ENCODE measurements around the gene CITED1. TPM values are rescaled to one million over a fixed set of nuclear protein-coding genes. Genes with fewer than 3 reads are reported as not detected.

Gene CITED1
- total and polyA plus RNA-seq, 12 donors = 0.50 to 13.5 (median 2.5) TPM; not detected in 5

DNA sequence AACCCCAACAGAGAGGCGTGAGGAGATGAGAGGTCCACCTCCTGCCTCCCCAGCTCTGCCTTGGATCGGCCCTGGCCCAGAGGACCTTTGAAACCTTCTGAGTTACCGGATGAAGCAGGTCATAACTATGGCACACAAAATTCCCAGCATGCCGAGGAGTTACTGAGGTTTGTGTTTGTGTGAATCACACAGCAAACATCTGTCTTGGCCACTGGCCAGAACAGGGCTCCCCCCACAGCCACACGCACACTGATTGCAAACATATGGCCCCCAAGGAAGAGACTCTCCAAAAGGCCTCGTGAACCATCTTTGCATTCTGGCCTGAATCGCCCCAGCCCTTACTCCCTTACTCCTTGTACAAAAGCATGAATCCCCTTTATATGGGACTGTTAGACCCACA, 47.5 kb downstream of the CITED1 start:
- Histone ChIP-seq H3K9me3 (replicated peaks in 1 of 3) (no peaks in the 10 kb centered on the region), H3K27ac (no peak overlapping the region), H3K27me3 (peaks cover 4% of the 10 kb centered on the region), H3K4me1 (replicated peaks in 1 of 2) (no peaks in the 10 kb centered on the region), H3K4me3 (no peak overlapping the region), H3K36me3 (replicated peaks in 1 of 2) (no peaks in the 10 kb centered on the region)
- DNase-seq = no peak
- TF ChIP-seq POLR2A (IDR thresholded peaks at IDR 0.05) = no peak
- TF ChIP-seq, protein P1, sequence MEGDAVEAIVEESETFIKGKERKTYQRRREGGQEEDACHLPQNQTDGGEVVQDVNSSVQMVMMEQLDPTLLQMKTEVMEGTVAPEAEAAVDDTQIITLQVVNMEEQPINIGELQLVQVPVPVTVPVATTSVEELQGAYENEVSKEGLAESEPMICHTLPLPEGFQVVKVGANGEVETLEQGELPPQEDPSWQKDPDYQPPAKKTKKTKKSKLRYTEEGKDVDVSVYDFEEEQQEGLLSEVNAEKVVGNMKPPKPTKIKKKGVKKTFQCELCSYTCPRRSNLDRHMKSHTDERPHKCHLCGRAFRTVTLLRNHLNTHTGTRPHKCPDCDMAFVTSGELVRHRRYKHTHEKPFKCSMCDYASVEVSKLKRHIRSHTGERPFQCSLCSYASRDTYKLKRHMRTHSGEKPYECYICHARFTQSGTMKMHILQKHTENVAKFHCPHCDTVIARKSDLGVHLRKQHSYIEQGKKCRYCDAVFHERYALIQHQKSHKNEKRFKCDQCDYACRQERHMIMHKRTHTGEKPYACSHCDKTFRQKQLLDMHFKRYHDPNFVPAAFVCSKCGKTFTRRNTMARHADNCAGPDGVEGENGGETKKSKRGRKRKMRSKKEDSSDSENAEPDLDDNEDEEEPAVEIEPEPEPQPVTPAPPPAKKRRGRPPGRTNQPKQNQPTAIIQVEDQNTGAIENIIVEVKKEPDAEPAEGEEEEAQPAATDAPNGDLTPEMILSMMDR (IDR thresholded peaks at IDR 0.05) = no peak
- WGBS, 4 donors = 75 to 84% (median 77%) methylated on average over 3 to 7 of the region's 7 CpGs
- intact Hi-C loops (cut with DNase I) = no loop called here

DNA sequence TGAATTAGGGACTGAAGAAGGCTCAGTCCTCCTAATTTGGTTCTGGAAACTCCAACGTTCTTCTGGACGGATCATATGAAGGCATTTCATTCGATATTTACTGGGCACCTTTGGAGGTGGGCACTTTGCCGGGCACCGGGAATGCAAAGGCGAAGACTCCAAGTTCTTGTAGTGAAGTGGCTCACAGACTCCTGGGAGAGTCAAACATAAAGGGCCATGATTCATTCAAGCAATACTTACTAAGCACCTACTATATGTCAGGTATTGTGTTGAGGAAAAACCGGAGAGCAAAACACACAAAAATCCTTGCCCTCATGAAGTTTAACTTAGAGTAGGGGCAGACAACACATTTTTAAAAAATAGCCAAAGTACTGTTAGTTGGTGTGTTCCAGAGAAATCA, 49.9 kb downstream of the CITED1 start:
- 82 to 95% (median 88%) methylated on average over 4 to 7 of the region's 7 CpGs for WGBS, 4 donors
- no peak for DNase-seq
- Histone ChIP-seq H3K36me3 (replicated peaks in 1 of 2) (no peaks in the 10 kb centered on the region), H3K9me3 (replicated peaks in 1 of 3) (no peaks in the 10 kb centered on the region), H3K27ac (no peak overlapping the region), H3K27me3 (peaks cover 13% of the 10 kb centered on the region), H3K4me3 (no peak overlapping the region), H3K4me1 (replicated peaks in 1 of 2) (no peaks in the 10 kb centered on the region)
- TF ChIP-seq, protein P1 (IDR thresholded peaks at IDR 0.05) = no peak
- no peak for TF ChIP-seq POLR2A (IDR thresholded peaks at IDR 0.05)
- intact Hi-C loops (cut with DNase I) = no loop called here

DNA sequence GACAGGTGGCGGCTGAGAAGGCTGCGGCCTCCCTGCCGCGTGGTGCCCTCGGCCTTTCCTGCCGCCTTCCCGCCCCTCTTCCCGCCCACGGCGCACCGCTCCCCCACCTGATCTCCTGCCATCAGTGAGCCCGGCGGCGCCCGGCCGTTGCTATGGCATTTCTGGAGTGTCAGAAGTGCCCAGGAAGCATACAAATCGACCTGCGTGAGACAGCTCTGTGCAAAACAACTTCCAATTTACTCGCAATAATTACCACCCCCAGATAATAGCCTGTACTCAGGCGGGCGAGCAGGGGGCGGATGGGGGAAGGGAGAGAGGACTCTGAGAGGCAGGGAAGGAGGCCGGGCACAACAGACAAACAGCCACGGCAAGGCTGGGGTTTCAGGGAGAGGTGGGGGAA, 50.3 kb downstream of the CITED1 start:
- WGBS, 4 donors = 27 to 45% (median 41%) methylated on average over 5 to 24 of the region's 24 CpGs
- H3K27me3 ChIP-seq = peaks cover 13% of the 10 kb centered on the region
- H3K9me3 ChIP-seq (replicated peaks in 1 of 3) = no peaks in the 10 kb centered on the region
- peak in 1 of 7 donors; percentile 64 for DNase-seq
- intact Hi-C loops (cut with DNase I) = no loop called here
- no peaks in the 10 kb centered on the region for H3K36me3 ChIP-seq (replicated peaks in 1 of 2)
- H3K4me3 ChIP-seq = no peak overlapping the region
- H3K27ac ChIP-seq = no peak overlapping the region
- TF ChIP-seq, protein P1 (IDR thresholded peaks at IDR 0.05) = no peak
- no peak for TF ChIP-seq POLR2A (IDR thresholded peaks at IDR 0.05)
- H3K4me1 ChIP-seq (replicated peaks in 1 of 2) = no peaks in the 10 kb centered on the region

DNA sequence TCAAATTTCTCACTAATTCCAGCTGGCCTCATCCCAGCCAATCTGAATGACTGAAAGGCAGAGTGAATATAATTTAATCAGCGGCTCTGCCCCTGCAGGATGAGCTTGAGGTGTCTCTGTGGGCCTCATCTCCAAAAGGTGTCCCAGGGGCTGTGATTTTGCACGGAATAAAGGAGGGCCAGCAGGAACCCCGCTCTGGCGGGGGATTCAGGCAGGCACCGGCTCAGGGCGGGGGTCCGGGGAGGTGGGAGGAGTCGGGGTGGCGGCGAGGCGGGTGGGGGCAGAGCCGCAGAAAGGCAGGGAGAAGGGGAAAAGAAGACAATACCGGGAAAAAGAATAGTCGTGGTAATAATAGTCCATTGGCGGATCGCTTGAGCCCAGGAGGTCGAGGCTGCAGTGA, 50.9 kb downstream of the CITED1 start:
- intact Hi-C loops (cut with DNase I) = no loop called here
- H3K36me3 ChIP-seq (replicated peaks in 1 of 2) = no peaks in the 10 kb centered on the region
- no peak overlapping the region for H3K4me3 ChIP-seq
- no peak for TF ChIP-seq POLR2A (IDR thresholded peaks at IDR 0.05)
- TF ChIP-seq, protein P1 (IDR thresholded peaks at IDR 0.05) = no peak
- DNase-seq = no peak
- no peak overlapping the region for H3K27ac ChIP-seq
- H3K27me3 ChIP-seq = peaks cover 13% of the 10 kb centered on the region
- no peaks in the 10 kb centered on the region for H3K9me3 ChIP-seq (replicated peaks in 1 of 3)
- no peaks in the 10 kb centered on the region for H3K4me1 ChIP-seq (replicated peaks in 1 of 2)
- WGBS, 4 donors = 28 to 56% (median 35%) methylated on average over 4 to 17 of the region's 17 CpGs
